Esophagus muscularis mucosa (tissue), 3 donors: ENCODE results near the gene EMD.

ENCODE experiments used
- CTCF ChIP-seq, 3 experiments: fragments of 200-600 bp in 2 of 3; fragments of 450-650 bp in 1 of 3; sonication (generic) in 2 of 3; IDR thresholded peaks; one replicate each; pipeline ENCODE4 v1.5.1; 2017 to 2019; ENCODE audit warnings: antibody characterized with exemption in 3 of 3, mild to moderate bottlenecking in 2 of 3, moderate library complexity in 1 of 3
- POLR2A ChIP-seq: fragments of 450-650 bp; IDR thresholded peaks from one replicate; pipeline ENCODE4 v1.6.1; 2017; ENCODE audit warnings: antibody characterized with exemption, moderate library complexity, mild to moderate bottlenecking, low read depth

GRCh38 chrX:154380153-154380552 lies 1.1 kb downstream of the EMD start:
- TF ChIP-seq POLR2A (no peak), CTCF (IDR thresholded peaks at IDR 0.05) (no peak)
